B cell (primary cell): ENCODE data around the gene MON1B.

Source experiments
- EZH2 ChIP-seq: IDR thresholded peaks from 2 replicates; pipeline ENCODE4 v1.6.1; 2012; ENCODE audit warnings: borderline replicate concordance, low read depth, mild to moderate bottlenecking, moderate library complexity, low read length; ENCODE audit not compliant: insufficient read depth, poor library complexity, severe bottlenecking
- TF ChIP-seq, protein P1 (sequence below): fragments of 200-600 bp; IDR thresholded peaks from one replicate; pipeline ENCODE4 v1.8.0; 2022; ENCODE audit warnings: antibody characterized with exemption, mild to moderate bottlenecking

DNA sequence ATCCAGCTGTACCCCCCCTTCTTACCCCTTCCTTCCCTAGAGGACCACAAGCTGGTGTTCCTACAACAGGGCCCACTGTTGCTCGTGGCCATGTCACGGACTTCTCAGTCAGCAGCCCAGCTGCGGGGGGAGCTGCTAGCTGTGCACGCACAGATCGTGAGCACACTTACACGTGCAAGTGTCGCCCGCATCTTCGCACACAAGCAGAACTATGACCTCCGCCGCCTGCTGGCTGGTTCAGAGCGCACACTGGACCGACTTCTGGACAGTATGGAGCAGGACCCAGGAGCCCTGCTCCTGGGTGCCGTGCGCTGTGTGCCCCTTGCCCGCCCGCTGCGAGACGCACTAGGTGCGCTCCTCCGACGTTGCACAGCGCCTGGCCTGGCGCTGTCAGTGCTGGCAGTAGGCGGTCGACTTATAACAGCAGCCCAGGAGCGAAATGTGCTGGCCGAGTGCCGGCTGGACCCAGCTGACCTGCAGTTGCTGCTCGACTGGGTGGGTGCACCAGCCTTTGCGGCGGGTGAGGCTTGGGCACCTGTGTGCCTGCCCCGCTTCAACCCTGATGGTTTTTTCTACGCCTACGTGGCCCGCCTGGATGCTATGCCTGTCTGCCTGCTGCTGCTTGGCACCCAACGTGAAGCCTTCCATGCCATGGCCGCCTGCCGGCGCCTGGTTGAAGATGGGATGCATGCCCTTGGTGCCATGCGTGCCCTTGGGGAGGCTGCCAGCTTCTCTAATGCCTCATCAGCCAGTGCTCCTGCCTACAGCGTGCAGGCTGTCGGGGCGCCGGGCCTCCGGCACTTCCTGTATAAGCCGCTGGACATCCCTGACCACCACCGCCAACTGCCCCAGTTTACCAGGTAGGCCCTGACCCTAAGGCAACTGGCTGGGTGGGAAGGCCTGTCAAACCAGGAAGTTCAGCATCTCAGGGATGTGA is 3.6 kb downstream of the MON1B start:
- no peak for TF ChIP-seq EZH2
- TF ChIP-seq, protein P1, sequence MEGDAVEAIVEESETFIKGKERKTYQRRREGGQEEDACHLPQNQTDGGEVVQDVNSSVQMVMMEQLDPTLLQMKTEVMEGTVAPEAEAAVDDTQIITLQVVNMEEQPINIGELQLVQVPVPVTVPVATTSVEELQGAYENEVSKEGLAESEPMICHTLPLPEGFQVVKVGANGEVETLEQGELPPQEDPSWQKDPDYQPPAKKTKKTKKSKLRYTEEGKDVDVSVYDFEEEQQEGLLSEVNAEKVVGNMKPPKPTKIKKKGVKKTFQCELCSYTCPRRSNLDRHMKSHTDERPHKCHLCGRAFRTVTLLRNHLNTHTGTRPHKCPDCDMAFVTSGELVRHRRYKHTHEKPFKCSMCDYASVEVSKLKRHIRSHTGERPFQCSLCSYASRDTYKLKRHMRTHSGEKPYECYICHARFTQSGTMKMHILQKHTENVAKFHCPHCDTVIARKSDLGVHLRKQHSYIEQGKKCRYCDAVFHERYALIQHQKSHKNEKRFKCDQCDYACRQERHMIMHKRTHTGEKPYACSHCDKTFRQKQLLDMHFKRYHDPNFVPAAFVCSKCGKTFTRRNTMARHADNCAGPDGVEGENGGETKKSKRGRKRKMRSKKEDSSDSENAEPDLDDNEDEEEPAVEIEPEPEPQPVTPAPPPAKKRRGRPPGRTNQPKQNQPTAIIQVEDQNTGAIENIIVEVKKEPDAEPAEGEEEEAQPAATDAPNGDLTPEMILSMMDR = no peak
